ENCODE measurements around the gene IVD.

Gene IVD

DNA sequence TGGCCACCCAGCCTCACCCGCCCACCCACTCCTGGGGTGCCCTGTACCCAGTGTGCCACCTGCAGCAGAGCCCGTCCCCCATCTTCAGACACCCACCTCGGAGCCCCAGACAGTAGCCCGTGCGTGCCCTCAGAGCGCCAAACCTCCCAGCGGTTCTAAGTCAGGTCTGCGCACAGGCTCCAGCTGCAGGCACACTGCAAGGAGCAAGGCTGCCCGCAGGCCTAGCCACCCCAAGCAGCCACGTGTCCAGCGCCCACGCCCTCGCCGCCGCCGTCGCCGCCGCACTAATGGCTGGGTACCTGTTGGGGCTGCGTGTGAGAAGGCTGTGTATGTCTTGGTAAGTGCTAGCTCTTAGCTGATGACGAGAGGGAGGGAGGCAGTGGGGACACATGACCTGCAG is 56.4 kb downstream of the IVD start:
- no peaks in the 10 kb centered on the region for H3K27me3 ChIP-seq (ENCODE audit: insufficient read depth, low read length, poor library complexity, severe bottlenecking)
- H3K4me2 ChIP-seq (ENCODE audit: low read depth, low read length, poor library complexity, severe bottlenecking): no peak overlapping the region
- no peaks in the 10 kb centered on the region for H3K9me3 ChIP-seq (ENCODE audit: insufficient read depth, low read depth, low read length)
- no peaks in the 10 kb centered on the region for H3F3A ChIP-seq (ENCODE audit: low read depth)
- TF ChIP-seq, protein P1, sequence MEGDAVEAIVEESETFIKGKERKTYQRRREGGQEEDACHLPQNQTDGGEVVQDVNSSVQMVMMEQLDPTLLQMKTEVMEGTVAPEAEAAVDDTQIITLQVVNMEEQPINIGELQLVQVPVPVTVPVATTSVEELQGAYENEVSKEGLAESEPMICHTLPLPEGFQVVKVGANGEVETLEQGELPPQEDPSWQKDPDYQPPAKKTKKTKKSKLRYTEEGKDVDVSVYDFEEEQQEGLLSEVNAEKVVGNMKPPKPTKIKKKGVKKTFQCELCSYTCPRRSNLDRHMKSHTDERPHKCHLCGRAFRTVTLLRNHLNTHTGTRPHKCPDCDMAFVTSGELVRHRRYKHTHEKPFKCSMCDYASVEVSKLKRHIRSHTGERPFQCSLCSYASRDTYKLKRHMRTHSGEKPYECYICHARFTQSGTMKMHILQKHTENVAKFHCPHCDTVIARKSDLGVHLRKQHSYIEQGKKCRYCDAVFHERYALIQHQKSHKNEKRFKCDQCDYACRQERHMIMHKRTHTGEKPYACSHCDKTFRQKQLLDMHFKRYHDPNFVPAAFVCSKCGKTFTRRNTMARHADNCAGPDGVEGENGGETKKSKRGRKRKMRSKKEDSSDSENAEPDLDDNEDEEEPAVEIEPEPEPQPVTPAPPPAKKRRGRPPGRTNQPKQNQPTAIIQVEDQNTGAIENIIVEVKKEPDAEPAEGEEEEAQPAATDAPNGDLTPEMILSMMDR (conservative IDR thresholded peaks at IDR 0.05; ENCODE audit: low read length): no peak
- TF ChIP-seq EZH2phosphoT487 (IDR thresholded peaks at IDR 0.05; ENCODE audit: borderline replicate concordance): no peak
- no peak overlapping the region for H3K9ac ChIP-seq (ENCODE audit: low read depth, low read length, poor library complexity, severe bottlenecking)
- peaks cover 51% of the 10 kb centered on the region for H3K79me2 ChIP-seq (ENCODE audit: insufficient read depth, low read length)
- H3K9me2 ChIP-seq (replicated peaks; ENCODE audit: low read depth, low read length): no peaks in the 10 kb centered on the region
- no peaks in the 10 kb centered on the region for H3K4me1 ChIP-seq (ENCODE audit: insufficient read depth, low read length, poor library complexity, severe bottlenecking)
- H2AFZ ChIP-seq (ENCODE audit: low read length): no peak overlapping the region
- no peak overlapping the region for H3K4me3 ChIP-seq (ENCODE audit: low read length, poor library complexity, severe bottlenecking)
- H4K20me1 ChIP-seq (ENCODE audit: insufficient read depth, low read length, poor library complexity, severe bottlenecking): peaks cover 15% of the 10 kb centered on the region
- peaks cover 82% of the 10 kb centered on the region; the same call in 1 of the 2 replicates for H3K36me3 ChIP-seq (ENCODE audit: insufficient read depth, low read length)

DNA sequence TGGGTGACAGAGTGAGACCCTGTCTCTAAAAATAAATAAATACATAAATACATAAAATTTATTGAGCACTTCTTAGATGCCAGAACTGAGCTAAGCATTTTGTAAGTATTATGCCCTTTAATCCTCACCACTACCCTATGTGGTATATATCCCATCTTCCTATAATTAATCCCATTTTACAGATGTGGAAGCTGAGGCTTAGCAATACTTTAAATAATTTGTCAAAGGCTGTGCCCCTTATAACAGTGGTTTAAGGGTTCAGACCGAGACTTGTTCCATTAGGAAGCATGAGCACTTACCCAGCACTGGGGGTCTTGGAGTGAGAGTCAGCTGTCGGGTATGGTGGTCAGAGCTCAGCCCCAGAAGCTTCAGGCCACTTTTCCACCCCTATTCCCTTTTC is 57.7 kb downstream of the IVD start:
- Histone ChIP-seq H4K20me1 (ENCODE audit: insufficient read depth, low read length, poor library complexity, severe bottlenecking) (peaks cover 10% of the 10 kb centered on the region), H3K9ac (ENCODE audit: low read depth, low read length, poor library complexity, severe bottlenecking) (no peak overlapping the region), H3K9me2 (replicated peaks; ENCODE audit: low read depth, low read length) (no peaks in the 10 kb centered on the region), H3K4me1 (ENCODE audit: insufficient read depth, low read length, poor library complexity, severe bottlenecking) (no peaks in the 10 kb centered on the region), H3K36me3 (ENCODE audit: insufficient read depth, low read length) (peaks cover 86% of the 10 kb centered on the region; the same call in 1 of the 2 replicates), H3K79me2 (ENCODE audit: insufficient read depth, low read length) (peaks cover 38% of the 10 kb centered on the region; the same call in 1 of the 2 replicates), H3K4me2 (ENCODE audit: low read depth, low read length, poor library complexity, severe bottlenecking) (no peak overlapping the region), H3K27me3 (ENCODE audit: insufficient read depth, low read length, poor library complexity, severe bottlenecking) (no peaks in the 10 kb centered on the region), H3K9me3 (ENCODE audit: insufficient read depth, low read depth, low read length) (no peaks in the 10 kb centered on the region), H3F3A (ENCODE audit: low read depth) (no peaks in the 10 kb centered on the region), H3K4me3 (ENCODE audit: low read length, poor library complexity, severe bottlenecking) (no peak overlapping the region), H2AFZ (ENCODE audit: low read length) (no peak overlapping the region)
- TF ChIP-seq, protein P1 (conservative IDR thresholded peaks at IDR 0.05; ENCODE audit: low read length): no peak
- TF ChIP-seq EZH2phosphoT487 (IDR thresholded peaks at IDR 0.05; ENCODE audit: borderline replicate concordance): no peak

DNA sequence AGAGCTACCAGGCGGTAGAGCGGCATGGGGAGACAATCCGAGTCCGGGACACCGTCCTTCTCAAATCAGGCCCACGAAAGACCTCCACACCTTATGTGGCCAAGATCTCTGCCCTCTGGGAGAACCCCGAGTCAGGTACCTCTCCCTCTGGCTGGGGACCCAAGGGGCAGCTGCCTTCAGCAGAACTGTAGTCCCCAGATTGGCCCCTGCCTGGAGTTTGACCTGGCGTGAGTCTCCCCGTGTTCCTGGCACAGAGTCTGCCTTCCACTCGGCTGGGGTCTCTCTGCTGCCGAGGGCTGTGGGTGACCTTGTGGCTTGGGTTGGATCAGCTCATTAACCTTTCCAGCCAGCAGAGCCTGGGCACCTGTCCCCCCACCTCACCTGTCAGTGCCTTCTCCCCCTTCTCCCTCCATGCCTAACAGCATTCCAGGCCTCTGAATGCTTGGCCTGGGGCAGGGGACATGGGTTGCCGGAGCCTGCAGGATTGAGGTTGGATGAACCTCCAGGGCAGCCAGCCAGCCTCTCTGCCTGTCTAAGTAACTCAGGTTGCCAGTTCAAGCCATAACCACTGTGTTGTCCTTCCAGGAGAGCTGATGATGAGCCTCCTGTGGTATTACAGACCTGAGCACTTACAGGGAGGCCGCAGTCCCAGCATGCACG is 58.4 kb downstream of the IVD start:
- Histone ChIP-seq H3K27me3 (ENCODE audit: insufficient read depth, low read length, poor library complexity, severe bottlenecking) (no peaks in the 10 kb centered on the region), H3K9me2 (replicated peaks; ENCODE audit: low read depth, low read length) (no peaks in the 10 kb centered on the region), H3K79me2 (ENCODE audit: insufficient read depth, low read length) (peaks cover 32% of the 10 kb centered on the region; the same call in 1 of the 2 replicates), H3K4me3 (ENCODE audit: low read length, poor library complexity, severe bottlenecking) (no peak overlapping the region), H2AFZ (ENCODE audit: low read length) (no peak overlapping the region), H4K20me1 (ENCODE audit: insufficient read depth, low read length, poor library complexity, severe bottlenecking) (peaks cover 4% of the 10 kb centered on the region), H3K9ac (ENCODE audit: low read depth, low read length, poor library complexity, severe bottlenecking) (no peak overlapping the region), H3F3A (ENCODE audit: low read depth) (peaks cover 3% of the 10 kb centered on the region; the same call in 1 of the 2 replicates), H3K9me3 (ENCODE audit: insufficient read depth, low read depth, low read length) (no peaks in the 10 kb centered on the region), H3K36me3 (ENCODE audit: insufficient read depth, low read length) (peaks cover 82% of the 10 kb centered on the region; the same call in 1 of the 2 replicates), H3K4me2 (ENCODE audit: low read depth, low read length, poor library complexity, severe bottlenecking) (no peak overlapping the region), H3K4me1 (ENCODE audit: insufficient read depth, low read length, poor library complexity, severe bottlenecking) (no peaks in the 10 kb centered on the region)
- TF ChIP-seq, protein P1 (conservative IDR thresholded peaks at IDR 0.05; ENCODE audit: low read length): no peak
- TF ChIP-seq EZH2phosphoT487 (IDR thresholded peaks at IDR 0.05; ENCODE audit: borderline replicate concordance): no peak
